Measurements from ENCODE around the gene FOXF2. TPM values are rescaled to one million over a fixed set of nuclear protein-coding genes. Genes with fewer than 3 reads are reported as not detected.
"Not testable (repeated sequence)": the region's sequence is repeated elsewhere in the genome, so short reads cannot be mapped to it uniquely, and the experiment has no call there.

FOXF2 gene
- total and polyA plus RNA-seq, 2 donors (not counting 3 experiments of a cell fraction or from before 2014, with no cell fraction given), result not detected

- no peak overlapping the region for H2AFZ ChIP-seq (ENCODE audit: low read depth, low read length)
- no peak for DNase-seq (ENCODE audit: low read depth, low spot score)
- FAIRE-seq, result no peak
- CTCF ChIA-PET, result no interaction called here
- no peak overlapping the region for H3K27ac ChIP-seq (ENCODE audit: insufficient read depth, low read depth, low read length)
- H3K79me2 ChIP-seq (ENCODE audit: control insufficient read depth, insufficient read depth, low read length), result no peaks in the 10 kb centered on the region
- H3K9me1 ChIP-seq (replicated peaks; ENCODE audit: control insufficient read depth, extremely low read depth, insufficient read depth, low read length), result no peaks in the 10 kb centered on the region
- no peaks in the 10 kb centered on the region for H3K27me3 ChIP-seq (ENCODE audit: control insufficient read depth in 2 of 2, insufficient read depth in 2 of 2, low read length in 2 of 2)
- TF ChIP-seq, protein P1, sequence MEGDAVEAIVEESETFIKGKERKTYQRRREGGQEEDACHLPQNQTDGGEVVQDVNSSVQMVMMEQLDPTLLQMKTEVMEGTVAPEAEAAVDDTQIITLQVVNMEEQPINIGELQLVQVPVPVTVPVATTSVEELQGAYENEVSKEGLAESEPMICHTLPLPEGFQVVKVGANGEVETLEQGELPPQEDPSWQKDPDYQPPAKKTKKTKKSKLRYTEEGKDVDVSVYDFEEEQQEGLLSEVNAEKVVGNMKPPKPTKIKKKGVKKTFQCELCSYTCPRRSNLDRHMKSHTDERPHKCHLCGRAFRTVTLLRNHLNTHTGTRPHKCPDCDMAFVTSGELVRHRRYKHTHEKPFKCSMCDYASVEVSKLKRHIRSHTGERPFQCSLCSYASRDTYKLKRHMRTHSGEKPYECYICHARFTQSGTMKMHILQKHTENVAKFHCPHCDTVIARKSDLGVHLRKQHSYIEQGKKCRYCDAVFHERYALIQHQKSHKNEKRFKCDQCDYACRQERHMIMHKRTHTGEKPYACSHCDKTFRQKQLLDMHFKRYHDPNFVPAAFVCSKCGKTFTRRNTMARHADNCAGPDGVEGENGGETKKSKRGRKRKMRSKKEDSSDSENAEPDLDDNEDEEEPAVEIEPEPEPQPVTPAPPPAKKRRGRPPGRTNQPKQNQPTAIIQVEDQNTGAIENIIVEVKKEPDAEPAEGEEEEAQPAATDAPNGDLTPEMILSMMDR (IDR thresholded peaks at IDR 0.05; ENCODE audit: extremely low read depth in 1 of 2, insufficient read depth in 1 of 2, low read depth in 1 of 2, low read length in 2 of 2), result no peak
- TF ChIP-seq, protein P2, sequence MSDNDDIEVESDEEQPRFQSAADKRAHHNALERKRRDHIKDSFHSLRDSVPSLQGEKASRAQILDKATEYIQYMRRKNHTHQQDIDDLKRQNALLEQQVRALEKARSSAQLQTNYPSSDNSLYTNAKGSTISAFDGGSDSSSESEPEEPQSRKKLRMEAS (IDR thresholded peaks at IDR 0.05; ENCODE audit: insufficient read depth, insufficient read length), result no peak
- TF ChIP-seq EZH2 (IDR thresholded peaks at IDR 0.05; ENCODE audit: borderline replicate concordance, low read depth, low read length, severe bottlenecking) (no peak), POLR2AphosphoS5 (IDR thresholded peaks at IDR 0.05; ENCODE audit: insufficient read depth, low read depth, low read length) (no peak), FOS (IDR thresholded peaks at IDR 0.05; ENCODE audit: borderline replicate concordance, insufficient read depth, low read length) (no peak), GATA2 (IDR thresholded peaks at IDR 0.05; ENCODE audit: insufficient read depth, insufficient read length, low read depth, low read length) (no peak), POLR2A (IDR thresholded peaks at IDR 0.05; ENCODE audit: low read depth, low read length) (no peak), JUN (IDR thresholded peaks at IDR 0.05; ENCODE audit: borderline replicate concordance, insufficient read depth, insufficient read length, low read depth) (no peak), MYC (IDR thresholded peaks at IDR 0.05; ENCODE audit: low read depth, low read length) (no peak)
- intact Hi-C loops (cut with micrococcal nuclease) (no loop called here), dilution Hi-C loops (cut with MboI; ENCODE audit: extremely low pct_ligation_motif_present, low sequenced_read_pairs) (no loop called here)
- no peak overlapping the region for H3K9ac ChIP-seq (replicated peaks; ENCODE audit: extremely low read depth, insufficient read depth, low read length)
- no TSS peak for BruUV-seq (replicated peaks)
- no peaks in the 10 kb centered on the region for H3K36me3 ChIP-seq (ENCODE audit: control insufficient read depth in 2 of 2, extremely low read depth in 1 of 2, insufficient read depth in 2 of 2, low read length in 2 of 2)
- no peak overlapping the region for H3K4me2 ChIP-seq (ENCODE audit: insufficient read depth, low read length)
- POLR2A ChIA-PET, result no interaction called here
- H3K4me1 ChIP-seq (ENCODE audit: control insufficient read depth, extremely low read depth, insufficient read depth, low read length), result no peaks in the 10 kb centered on the region
- H4K20me1 ChIP-seq (replicated peaks; ENCODE audit: control insufficient read depth, extremely low read depth, insufficient read depth, low read length), result no peaks in the 10 kb centered on the region
- H3K9me3 ChIP-seq (replicated peaks; ENCODE audit: control insufficient read depth, insufficient read depth, low read length), result no peaks in the 10 kb centered on the region
- H3K4me3 ChIP-seq (replicated peaks in 1 of 3; ENCODE audit: insufficient read depth in 1 of 3, low read depth in 1 of 3, low read length in 3 of 3), result no peak overlapping the region
Measured at GRCh38 chr6:1351381-1352008, 37.9 kb upstream of the FOXF2 start.

GRCh38 chr6:1355068-1355467 lies 34.3 kb upstream of the FOXF2 start:
- CTCF ChIA-PET, POLR2A ChIA-PET, FAIRE-seq: not testable (repeated sequence)

GRCh38 chr6:1361717-1362116 lies 27.7 kb upstream of the FOXF2 start:
- H3K9ac ChIP-seq (replicated peaks; ENCODE audit: extremely low read depth, insufficient read depth, low read length); H3K79me2 ChIP-seq (ENCODE audit: control insufficient read depth, insufficient read depth, low read length); H4K20me1 ChIP-seq (replicated peaks; ENCODE audit: control insufficient read depth, extremely low read depth, insufficient read depth, low read length); DNase-seq (ENCODE audit: low read depth, low spot score); H3K36me3 ChIP-seq (ENCODE audit: control insufficient read depth in 2 of 2, extremely low read depth in 1 of 2, insufficient read depth in 2 of 2, low read length in 2 of 2); H3K9me1 ChIP-seq (replicated peaks; ENCODE audit: control insufficient read depth, extremely low read depth, insufficient read depth, low read length); POLR2A ChIA-PET; dilution Hi-C loops (cut with MboI; ENCODE audit: extremely low pct_ligation_motif_present, low sequenced_read_pairs); H3K27ac ChIP-seq (ENCODE audit: insufficient read depth, low read depth, low read length); intact Hi-C loops (cut with micrococcal nuclease); CTCF ChIA-PET; H2AFZ ChIP-seq (ENCODE audit: low read depth, low read length); H3K4me2 ChIP-seq (ENCODE audit: insufficient read depth, low read length); H3K4me3 ChIP-seq (replicated peaks in 1 of 3; ENCODE audit: insufficient read depth in 1 of 3, low read depth in 1 of 3, low read length in 3 of 3); H3K4me1 ChIP-seq (ENCODE audit: control insufficient read depth, extremely low read depth, insufficient read depth, low read length); BruUV-seq (replicated peaks); H3K9me3 ChIP-seq (replicated peaks; ENCODE audit: control insufficient read depth, insufficient read depth, low read length); FAIRE-seq; H3K27me3 ChIP-seq (ENCODE audit: control insufficient read depth in 2 of 2, insufficient read depth in 2 of 2, low read length in 2 of 2): not testable (repeated sequence)

More at GRCh38 chr6:1355068-1355467, 34.3 kb upstream of the FOXF2 start:
- H3K27ac ChIP-seq (ENCODE audit: insufficient read depth, low read depth, low read length); H3K36me3 ChIP-seq (ENCODE audit: control insufficient read depth in 2 of 2, extremely low read depth in 1 of 2, insufficient read depth in 2 of 2, low read length in 2 of 2); intact Hi-C loops (cut with micrococcal nuclease); H3K4me3 ChIP-seq (replicated peaks in 1 of 3; ENCODE audit: insufficient read depth in 1 of 3, low read depth in 1 of 3, low read length in 3 of 3); H3K9ac ChIP-seq (replicated peaks; ENCODE audit: extremely low read depth, insufficient read depth, low read length); H2AFZ ChIP-seq (ENCODE audit: low read depth, low read length); H4K20me1 ChIP-seq (replicated peaks; ENCODE audit: control insufficient read depth, extremely low read depth, insufficient read depth, low read length); H3K9me3 ChIP-seq (replicated peaks; ENCODE audit: control insufficient read depth, insufficient read depth, low read length); H3K27me3 ChIP-seq (ENCODE audit: control insufficient read depth in 2 of 2, insufficient read depth in 2 of 2, low read length in 2 of 2); dilution Hi-C loops (cut with MboI; ENCODE audit: extremely low pct_ligation_motif_present, low sequenced_read_pairs); H3K9me1 ChIP-seq (replicated peaks; ENCODE audit: control insufficient read depth, extremely low read depth, insufficient read depth, low read length); H3K79me2 ChIP-seq (ENCODE audit: control insufficient read depth, insufficient read depth, low read length); H3K4me2 ChIP-seq (ENCODE audit: insufficient read depth, low read length); DNase-seq (ENCODE audit: low read depth, low spot score); H3K4me1 ChIP-seq (ENCODE audit: control insufficient read depth, extremely low read depth, insufficient read depth, low read length); BruUV-seq (replicated peaks): not testable (repeated sequence)
